AG20443 (cell line): ENCODE measurements around the gene NAALADL1.
A peak's percentile ranks its signal among the peaks of the same experiment; 100 is the strongest.

ENCODE experiments used
- DNase-seq: peaks from one replicate; pipeline ENCODE4 v3.0.0; 2012; ENCODE audit warnings: low spot score, mixed read lengths

NAALADL1 gene

GRCh38 chr11:65083134-65083833, 24.9 kb upstream of the NAALADL1 start:
- DNase-seq: no peak

- no peak for DNase-seq
Observed at GRCh38 chr11:65078786-65079342, 20.5 kb upstream of the NAALADL1 start.

- DNase-seq: peak; percentile 61
Observed at GRCh38 chr11:65078151-65078550, 19.8 kb upstream of the NAALADL1 start.

- no peak for DNase-seq
Observed at GRCh38 chr11:65077451-65077850, 19.1 kb upstream of the NAALADL1 start.

GRCh38 chr11:65072631-65072966, 14.2 kb upstream of the NAALADL1 start:
- DNase-seq: no peak

- DNase-seq: no peak
Observed at GRCh38 chr11:65071907-65072630, 13.7 kb upstream of the NAALADL1 start.

- DNase-seq: no peak
Observed at GRCh38 chr11:65069217-65069616, 10.9 kb upstream of the NAALADL1 start.

GRCh38 chr11:65067446-65067845, 9.1 kb upstream of the NAALADL1 start:
- no peak for DNase-seq

- DNase-seq: no peak
Observed at GRCh38 chr11:65066805-65067291, 8.5 kb upstream of the NAALADL1 start.

- DNase-seq: no peak
Observed at GRCh38 chr11:65066315-65066714, 8.0 kb upstream of the NAALADL1 start.

GRCh38 chr11:65065851-65066250, 7.5 kb upstream of the NAALADL1 start:
- no peak for DNase-seq

GRCh38 chr11:65064847-65065240, 6.5 kb upstream of the NAALADL1 start:
- DNase-seq: no peak

- DNase-seq: no peak
Observed at GRCh38 chr11:65063532-65063931, 5.2 kb upstream of the NAALADL1 start.

- peak; percentile 40 for DNase-seq
Observed at GRCh38 chr11:65060913-65061408, 2.6 kb upstream of the NAALADL1 start.

GRCh38 chr11:65059959-65060824, 1.8 kb upstream of the NAALADL1 start:
- DNase-seq: no peak

GRCh38 chr11:65059523-65059922, 1.2 kb upstream of the NAALADL1 start:
- DNase-seq: no peak

GRCh38 chr11:65058012-65058411, 341 bp downstream of the NAALADL1 start:
- DNase-seq: no peak

- DNase-seq: no peak
Observed at GRCh38 chr11:65057526-65057925, 827 bp downstream of the NAALADL1 start.

GRCh38 chr11:65056999-65057398, 1.4 kb downstream of the NAALADL1 start:
- DNase-seq: no peak

GRCh38 chr11:65055538-65055937, 2.8 kb downstream of the NAALADL1 start:
- DNase-seq: no peak

GRCh38 chr11:65053827-65054508, 4.4 kb downstream of the NAALADL1 start:
- no peak for DNase-seq
